ENCODE results near the gene CNN2.

GRCh38 chr19:1069009-1069779 is 42.8 kb downstream of the CNN2 start:
- TF ChIP-seq CTCF (IDR thresholded peaks at IDR 0.05) (no peak), POLR2A (IDR thresholded peaks at IDR 0.05) (no peak)

Data from lower leg skin (tissue), 3 donors.